Measurements from ENCODE around the gene DEDD.

GRCh38 chr1:161114556-161114955 lies 17.9 kb downstream of the DEDD start:
- TF ChIP-seq RAD21 (IDR thresholded peaks at IDR 0.05; ENCODE audit: low read depth) (no peak), ZBTB7A (IDR thresholded peaks at IDR 0.05; ENCODE audit: low read depth) (no peak), EP300 (IDR thresholded peaks at IDR 0.05; ENCODE audit: borderline replicate concordance) (no peak), EGR1 (IDR thresholded peaks at IDR 0.05) (no peak), YY1 (IDR thresholded peaks at IDR 0.05; ENCODE audit: low read depth) (no peak), REST (IDR thresholded peaks at IDR 0.05; ENCODE audit: low read depth) (no peak), NFIC (IDR thresholded peaks at IDR 0.05) (no peak), CREB1 (IDR thresholded peaks at IDR 0.05; ENCODE audit: low read depth) (no peak), TEAD4 (IDR thresholded peaks at IDR 0.05) (no peak)
- TF ChIP-seq, protein P1, sequence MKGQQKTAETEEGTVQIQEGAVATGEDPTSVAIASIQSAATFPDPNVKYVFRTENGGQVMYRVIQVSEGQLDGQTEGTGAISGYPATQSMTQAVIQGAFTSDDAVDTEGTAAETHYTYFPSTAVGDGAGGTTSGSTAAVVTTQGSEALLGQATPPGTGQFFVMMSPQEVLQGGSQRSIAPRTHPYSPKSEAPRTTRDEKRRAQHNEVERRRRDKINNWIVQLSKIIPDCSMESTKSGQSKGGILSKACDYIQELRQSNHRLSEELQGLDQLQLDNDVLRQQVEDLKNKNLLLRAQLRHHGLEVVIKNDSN (IDR thresholded peaks at IDR 0.05): no peak

All from Ishikawa (cell line).